ENCODE measurements around the gene SUN1.

GRCh38 chr7:844043-844442 is 11.8 kb downstream of the SUN1 start:
- TF ChIP-seq POLR2A (IDR thresholded peaks at IDR 0.05; ENCODE audit: low read depth, low read length): no peak
- TF ChIP-seq POLR2AphosphoS5 (IDR thresholded peaks at IDR 0.05; ENCODE audit: low read depth, low read length): no peak
